PC-9 (cell line): ENCODE results near the gene CLIC5. TPM values are rescaled to one million over a fixed set of nuclear protein-coding genes. Genes with fewer than 3 reads are reported as not detected.

ENCODE experiments used
- BruUV-seq: library from RNA; stranded (reverse); fragments of 400-500 nt; replicated peaks from 2 replicates; lab custom pipeline; 2021; lab: Mats Ljungman, UMichigan
- CTCF ChIA-PET: fragments of 300-600 bp; sonication (Branson Sonifier 250); formaldehyde crosslinking; loops from one replicate; lab custom pipeline; 2022; ENCODE audit warnings: antibody characterized with exemption; lab: Charles Lee
- POLR2A ChIA-PET: fragments of 300-600 bp; sonication (Branson Sonifier 250); formaldehyde crosslinking; loops from one replicate; lab custom pipeline; 2022; ENCODE audit warnings: antibody characterized with exemption; ENCODE audit not compliant: unreplicated experiment; lab: Charles Lee
- DNase-seq, 2 experiments: peaks; one replicate each; pipeline versions ENCODE4 v3.0.0 to v3.0.0-alpha.2; 2015 to 2022; ENCODE audit warnings: mixed read lengths in 1 of 2
- H2AFZ ChIP-seq: fragments of 200-600 bp; sonication (generic); 2 replicates; pipeline ENCODE4 v1.8.1; 2017; ENCODE audit warnings: antibody characterized with exemption
- H3F3A ChIP-seq: fragments of 200-600 bp; sonication (generic); 2 replicates; pipeline ENCODE4 v1.8.1; 2017; ENCODE audit warnings: antibody characterized with exemption, mild to moderate bottlenecking, low read depth; ENCODE audit not compliant: insufficient read depth
- H3K27ac ChIP-seq: fragments of 200-600 bp; sonication (generic); 2 replicates; pipeline ENCODE4 v1.6.1; 2016; ENCODE audit warnings: mixed run types
- H3K27me3 ChIP-seq: fragments of 200-600 bp; sonication (generic); 2 replicates; pipeline ENCODE4 v1.6.1; 2016; ENCODE audit warnings: low read depth, mixed run types; ENCODE audit not compliant: insufficient read depth
- H3K36me3 ChIP-seq: fragments of 200-600 bp; sonication (generic); 2 replicates; pipeline ENCODE4 v1.6.1; 2016; ENCODE audit warnings: low read depth, mixed run types
- H3K4me1 ChIP-seq: fragments of 200-600 bp; sonication (generic); replicated peaks from 2 replicates; pipeline ENCODE4 v1.6.1; 2016; ENCODE audit warnings: mixed run types; ENCODE audit not compliant: insufficient read depth
- H3K4me2 ChIP-seq: fragments of 200-600 bp; sonication (generic); 2 replicates; pipeline ENCODE4 v1.6.1; 2017; ENCODE audit warnings: mixed run types
- H3K4me3 ChIP-seq: fragments of 200-600 bp; sonication (generic); 2 replicates; pipeline ENCODE4 v1.6.1; 2016; ENCODE audit warnings: mixed run types
- H3K79me2 ChIP-seq: fragments of 200-600 bp; sonication (generic); 2 replicates; pipeline ENCODE4 v1.6.1; 2017; ENCODE audit warnings: low read depth, mixed run types
- H3K9me2 ChIP-seq: fragments of 200-600 bp; sonication (generic); 2 replicates; pipeline ENCODE4 v1.8.1; 2017; ENCODE audit warnings: mild to moderate bottlenecking; ENCODE audit not compliant: insufficient read depth
- H3K9me3 ChIP-seq: fragments of 200-600 bp; sonication (generic); 2 replicates; pipeline ENCODE4 v1.8.1; 2016; ENCODE audit warnings: low read depth; ENCODE audit not compliant: insufficient read depth
- H4K20me1 ChIP-seq: fragments of 200-600 bp; sonication (generic); 2 replicates; pipeline ENCODE4 v1.8.1; 2017; ENCODE audit not compliant: insufficient read depth
- EZH2 ChIP-seq: fragments of 200-600 bp; sonication (generic); IDR thresholded peaks from 2 replicates; pipeline ENCODE4 v1.8.0; 2017; ENCODE audit warnings: antibody characterized with exemption, low read depth
- intact Hi-C: fragments of 100-400 bp; cut with micrococcal nuclease; formaldehyde crosslinking; loops from one replicate; pipeline ENCODE4 v1.10.0; 2022; ENCODE audit not compliant: unreplicated experiment
- total RNA-seq: library from RNA; stranded (reverse); gene quantifications from 2 replicates; pipeline ENCODE4 v1.2.3, GENCODE V29; 2021
- TF ChIP-seq, protein P1 (sequence below): fragments of 200-600 bp; sonication (generic); conservative IDR thresholded peaks from 2 replicates; pipeline ENCODE4 v1.6.1; 2017; ENCODE audit warnings: mixed run types, antibody characterized with exemption, mild to moderate bottlenecking, moderate library complexity

Gene CLIC5
- total RNA-seq, 1 experiment from 2014 or later = 2.0 TPM

DNA sequence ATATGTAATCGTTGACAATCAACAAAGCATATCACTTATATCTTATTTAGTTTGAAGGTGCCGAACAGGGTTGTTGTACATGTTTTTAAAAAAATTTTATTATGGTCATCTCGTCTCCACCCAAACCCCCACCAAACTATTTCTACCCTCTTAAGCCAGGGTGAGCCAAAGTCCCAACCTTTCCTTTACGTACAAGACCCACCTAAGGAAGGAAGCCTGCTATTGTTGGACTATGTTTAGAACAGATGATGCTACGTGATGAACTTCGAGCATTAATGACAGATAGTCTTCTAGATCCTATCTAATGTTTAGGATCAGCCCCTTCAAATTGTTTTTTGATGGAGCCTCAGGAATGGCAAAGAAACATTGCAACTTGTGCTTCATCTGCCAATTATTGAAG lies 44.4 kb downstream of the CLIC5 start:
- no peak for DNase-seq
- H3F3A ChIP-seq = no peaks in the 10 kb centered on the region
- no peak for TF ChIP-seq EZH2
- TF ChIP-seq, protein P1, sequence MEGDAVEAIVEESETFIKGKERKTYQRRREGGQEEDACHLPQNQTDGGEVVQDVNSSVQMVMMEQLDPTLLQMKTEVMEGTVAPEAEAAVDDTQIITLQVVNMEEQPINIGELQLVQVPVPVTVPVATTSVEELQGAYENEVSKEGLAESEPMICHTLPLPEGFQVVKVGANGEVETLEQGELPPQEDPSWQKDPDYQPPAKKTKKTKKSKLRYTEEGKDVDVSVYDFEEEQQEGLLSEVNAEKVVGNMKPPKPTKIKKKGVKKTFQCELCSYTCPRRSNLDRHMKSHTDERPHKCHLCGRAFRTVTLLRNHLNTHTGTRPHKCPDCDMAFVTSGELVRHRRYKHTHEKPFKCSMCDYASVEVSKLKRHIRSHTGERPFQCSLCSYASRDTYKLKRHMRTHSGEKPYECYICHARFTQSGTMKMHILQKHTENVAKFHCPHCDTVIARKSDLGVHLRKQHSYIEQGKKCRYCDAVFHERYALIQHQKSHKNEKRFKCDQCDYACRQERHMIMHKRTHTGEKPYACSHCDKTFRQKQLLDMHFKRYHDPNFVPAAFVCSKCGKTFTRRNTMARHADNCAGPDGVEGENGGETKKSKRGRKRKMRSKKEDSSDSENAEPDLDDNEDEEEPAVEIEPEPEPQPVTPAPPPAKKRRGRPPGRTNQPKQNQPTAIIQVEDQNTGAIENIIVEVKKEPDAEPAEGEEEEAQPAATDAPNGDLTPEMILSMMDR = no peak
- no peak overlapping the region for H3K4me2 ChIP-seq
- no peak overlapping the region for H3K27ac ChIP-seq
- BruUV-seq = no TSS peak
- intact Hi-C loops = no loop called here
- H3K9me2 ChIP-seq = no peaks in the 10 kb centered on the region
- no peaks in the 10 kb centered on the region for H3K27me3 ChIP-seq
- no peak overlapping the region for H3K4me3 ChIP-seq
- POLR2A ChIA-PET = no interaction called here
- no peaks in the 10 kb centered on the region for H3K9me3 ChIP-seq
- peaks cover 2% of the 10 kb centered on the region for H3K4me1 ChIP-seq
- no peaks in the 10 kb centered on the region for H3K36me3 ChIP-seq
- no peaks in the 10 kb centered on the region for H4K20me1 ChIP-seq
- H3K79me2 ChIP-seq = no peaks in the 10 kb centered on the region
- CTCF ChIA-PET = no interaction called here
- H2AFZ ChIP-seq = no peak overlapping the region

DNA sequence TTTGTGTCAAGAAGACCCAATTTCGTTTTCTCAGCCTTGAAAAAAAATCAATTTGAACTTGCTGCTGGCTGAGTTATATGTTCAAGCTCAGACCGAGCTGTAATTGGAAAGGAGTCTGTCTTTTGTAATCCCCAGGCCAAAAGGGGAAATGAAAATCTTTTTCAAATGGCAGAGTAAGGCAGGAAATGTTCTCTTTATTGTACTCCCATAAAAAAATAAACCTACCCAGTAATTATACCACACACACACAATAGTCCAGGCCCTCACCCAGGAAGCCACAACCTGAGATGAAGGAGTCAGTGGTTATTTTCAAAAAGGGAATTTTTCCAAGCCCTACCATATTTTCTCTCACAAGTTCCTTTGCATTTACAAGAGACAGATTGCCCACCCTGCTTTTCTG lies 45.3 kb downstream of the CLIC5 start:
- TF ChIP-seq, protein P1 = no peak
- TF ChIP-seq EZH2 = no peak
- ChIA-PET POLR2A (no interaction called here), CTCF (no interaction called here)
- Histone ChIP-seq H3K79me2 (no peaks in the 10 kb centered on the region), H3K4me3 (no peak overlapping the region), H3K36me3 (no peaks in the 10 kb centered on the region), H3K4me2 (no peak overlapping the region), H3K27ac (no peak overlapping the region), H3K9me3 (no peaks in the 10 kb centered on the region), H3K4me1 (peaks cover 12% of the 10 kb centered on the region), H3K27me3 (no peaks in the 10 kb centered on the region), H3K9me2 (no peaks in the 10 kb centered on the region), H2AFZ (no peak overlapping the region), H4K20me1 (no peaks in the 10 kb centered on the region), H3F3A (no peaks in the 10 kb centered on the region)
- DNase-seq = no peak
- no TSS peak for BruUV-seq
- intact Hi-C loops = no loop called here

DNA sequence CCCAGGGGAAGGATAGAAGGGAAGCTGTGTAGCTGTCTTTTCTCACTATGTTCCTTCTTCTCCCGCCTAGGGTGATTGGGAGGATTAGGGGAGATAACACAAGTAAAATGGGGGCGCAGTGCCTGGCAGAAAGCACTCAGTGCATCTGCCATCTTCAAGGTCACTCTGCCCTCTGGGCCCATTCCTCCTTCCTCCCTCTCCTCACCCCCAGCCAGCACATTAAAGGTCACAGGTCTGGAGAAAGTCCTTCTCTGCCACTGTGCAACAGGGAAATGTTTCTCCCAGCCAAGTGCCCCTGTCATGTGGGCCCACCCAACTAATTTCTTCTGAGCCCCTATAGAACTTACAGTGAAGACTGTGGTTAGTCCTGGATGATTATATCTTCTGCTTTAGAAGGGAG lies 45.8 kb downstream of the CLIC5 start:
- no TSS peak for BruUV-seq
- Histone ChIP-seq H3K4me2 (no peak overlapping the region), H3K4me3 (no peak overlapping the region), H3K79me2 (no peaks in the 10 kb centered on the region), H3K36me3 (no peaks in the 10 kb centered on the region), H4K20me1 (no peaks in the 10 kb centered on the region), H3K27me3 (no peaks in the 10 kb centered on the region), H3K9me3 (no peaks in the 10 kb centered on the region), H3F3A (no peaks in the 10 kb centered on the region), H3K27ac (no peak overlapping the region), H3K9me2 (no peaks in the 10 kb centered on the region), H2AFZ (no peak overlapping the region), H3K4me1 (peaks cover 13% of the 10 kb centered on the region)
- intact Hi-C loops = no loop called here
- no peak for TF ChIP-seq EZH2
- TF ChIP-seq, protein P1 = no peak
- DNase-seq = no peak
- POLR2A ChIA-PET = no interaction called here
- CTCF ChIA-PET = no interaction called here
